HG02588 (cell line): ENCODE results near the gene CDKN2D.
A peak's percentile ranks its signal among the peaks of the same experiment; 100 is the strongest.
"Not testable (repeated sequence)": the region's sequence is repeated elsewhere in the genome, so short reads cannot be mapped to it uniquely, and the experiment has no call there.

Experiments used
- ATAC-seq: cut with Tn5 transposase; IDR thresholded peaks from one replicate; pipeline ENCODE4 v1.9.1; 2021; ENCODE audit warnings: mild to moderate bottlenecking, moderate library complexity; ENCODE audit not compliant: unreplicated experiment

CDKN2D gene

GRCh38 chr19:10552510-10553053, 16.2 kb downstream of the CDKN2D start:
- no peak for ATAC-seq

DNA sequence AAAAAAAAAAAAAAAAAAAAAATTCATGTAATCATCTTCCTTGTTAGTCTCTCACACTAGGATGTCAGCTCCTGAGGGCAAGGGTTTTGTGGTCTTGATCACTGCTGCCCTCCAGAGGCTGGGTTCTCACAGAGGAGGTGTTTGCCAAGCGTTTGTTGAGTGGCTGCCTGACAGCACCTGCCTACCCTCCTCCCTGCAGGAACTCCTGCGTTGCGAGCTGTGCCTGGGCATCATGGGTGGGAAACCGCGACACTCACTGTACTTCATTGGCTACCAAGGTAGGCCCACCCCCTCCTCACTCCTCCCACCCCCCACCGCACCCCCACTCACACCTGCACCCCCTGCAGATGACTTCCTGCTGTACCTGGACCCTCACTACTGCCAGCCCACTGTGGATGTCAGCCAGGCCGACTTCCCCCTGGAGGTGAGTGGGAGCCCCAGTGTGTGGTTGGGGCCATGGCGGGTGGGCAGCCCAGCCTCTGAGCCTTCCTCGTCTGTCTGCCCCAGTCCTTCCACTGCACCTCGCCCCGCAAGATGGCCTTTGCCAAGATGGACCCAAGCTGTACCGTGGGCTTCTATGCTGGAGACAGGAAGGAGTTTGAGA, 17.0 kb downstream of the CDKN2D start:
- ATAC-seq = no peak

DNA sequence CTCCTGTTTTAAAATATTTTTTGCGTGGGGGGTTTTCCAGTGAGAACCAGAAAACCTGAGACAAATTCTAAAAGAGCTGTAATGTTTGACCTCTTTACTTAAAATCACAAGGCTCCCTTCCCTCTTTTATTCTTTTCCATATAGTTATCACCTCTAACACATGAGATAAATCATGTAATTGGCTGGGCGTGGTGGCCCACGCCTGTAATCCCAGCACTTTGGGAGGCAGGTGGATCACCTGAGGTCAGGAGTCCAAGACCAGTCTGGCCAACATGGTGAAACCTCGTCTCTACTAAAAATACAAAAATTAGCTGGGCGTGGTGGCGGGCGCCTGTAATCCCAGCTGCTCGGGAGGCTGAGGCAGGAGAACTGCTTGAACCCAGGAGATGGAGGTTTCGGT, 17.8 kb downstream of the CDKN2D start:
- not testable (repeated sequence) for ATAC-seq

DNA sequence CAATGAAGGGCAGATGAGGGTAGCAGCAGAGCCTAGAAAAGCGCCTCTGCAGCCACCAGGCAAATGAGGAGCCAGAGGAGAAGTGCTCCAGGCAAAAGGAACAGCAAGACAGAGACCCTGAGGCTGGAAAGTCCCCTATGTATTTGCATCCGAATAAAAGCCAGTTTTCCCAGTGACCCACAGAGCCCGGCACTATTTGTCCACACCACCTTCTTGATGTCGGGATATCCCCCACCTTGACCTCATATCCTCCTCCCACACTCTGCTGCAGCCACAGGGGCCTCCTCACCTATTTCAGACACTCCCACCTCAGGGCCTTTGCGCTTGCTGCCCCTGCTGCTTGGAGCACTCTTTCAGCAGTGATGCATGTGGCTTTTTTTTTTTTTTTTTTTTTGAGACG, 18.4 kb downstream of the CDKN2D start:
- no peak for ATAC-seq

DNA sequence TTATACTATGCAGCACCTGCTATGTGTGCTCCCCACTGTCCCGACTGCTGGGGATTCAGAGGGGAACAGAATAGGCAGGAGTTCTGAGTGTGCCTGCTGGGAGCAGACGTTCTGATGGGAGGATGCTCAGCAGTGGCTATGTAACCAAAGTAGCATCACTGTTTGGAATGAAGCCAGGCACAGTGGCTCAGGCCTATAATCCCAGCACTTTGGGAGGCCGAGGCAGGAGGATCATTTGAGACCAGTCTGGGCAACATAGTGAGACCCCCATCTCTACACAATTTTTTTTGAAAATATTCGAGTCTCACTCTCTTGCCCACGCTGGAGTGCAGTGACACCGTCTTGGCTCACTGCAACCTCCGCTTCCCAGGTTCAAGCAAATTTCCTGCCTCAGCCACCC, 19.0 kb downstream of the CDKN2D start:
- no peak for ATAC-seq

DNA sequence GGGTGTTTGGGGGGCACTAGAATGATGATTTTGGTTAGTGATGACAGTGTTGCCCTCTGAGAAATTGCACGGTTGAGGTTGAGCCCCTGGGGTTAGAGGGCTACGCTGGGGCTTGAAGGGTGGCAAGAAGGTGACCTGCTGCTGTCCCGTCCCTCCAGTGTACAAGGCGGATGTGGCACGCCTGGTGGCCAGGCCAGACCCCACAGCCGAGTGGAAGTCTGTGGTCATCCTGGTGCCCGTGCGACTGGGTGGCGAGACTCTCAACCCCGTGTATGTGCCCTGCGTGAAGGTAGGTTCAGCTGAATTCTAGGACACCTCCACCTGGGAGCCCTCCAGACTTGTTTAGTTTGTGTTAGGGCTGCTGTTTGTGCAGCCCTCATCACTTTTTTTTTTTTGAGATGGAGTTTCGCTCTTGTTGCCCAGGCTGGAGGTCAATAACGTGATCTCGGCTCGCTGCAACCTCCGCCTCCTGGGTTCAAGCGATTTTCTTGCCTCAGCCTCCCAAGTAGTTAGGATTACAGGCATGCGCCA, 20.0 kb downstream of the CDKN2D start:
- ATAC-seq = no peak

GRCh38 chr19:10546817-10547216, 22.0 kb downstream of the CDKN2D start:
- ATAC-seq = no peak

DNA sequence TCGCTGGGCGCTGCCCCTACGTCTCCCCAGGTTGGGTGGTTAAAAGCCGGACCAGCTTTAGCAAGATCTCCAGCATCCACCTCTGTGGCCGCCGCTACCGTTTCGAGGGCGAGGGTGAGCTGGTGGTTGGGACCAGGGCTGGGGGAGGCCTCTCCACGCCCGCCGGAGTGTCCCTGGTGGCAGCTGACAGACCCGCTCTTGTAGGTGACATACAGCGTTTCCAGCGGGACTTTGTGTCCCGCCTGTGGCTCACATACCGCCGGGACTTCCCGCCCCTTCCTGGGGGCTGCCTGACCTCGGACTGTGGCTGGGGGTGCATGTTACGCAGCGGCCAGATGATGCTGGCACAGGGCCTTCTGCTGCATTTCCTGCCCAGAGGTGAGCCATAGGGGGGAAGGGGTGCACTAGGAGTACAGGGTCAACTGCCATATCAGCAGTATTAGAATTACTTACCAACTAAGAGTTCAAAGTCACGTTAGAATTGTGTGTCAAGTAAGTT, 24.0 kb downstream of the CDKN2D start:
- no peak for ATAC-seq

DNA sequence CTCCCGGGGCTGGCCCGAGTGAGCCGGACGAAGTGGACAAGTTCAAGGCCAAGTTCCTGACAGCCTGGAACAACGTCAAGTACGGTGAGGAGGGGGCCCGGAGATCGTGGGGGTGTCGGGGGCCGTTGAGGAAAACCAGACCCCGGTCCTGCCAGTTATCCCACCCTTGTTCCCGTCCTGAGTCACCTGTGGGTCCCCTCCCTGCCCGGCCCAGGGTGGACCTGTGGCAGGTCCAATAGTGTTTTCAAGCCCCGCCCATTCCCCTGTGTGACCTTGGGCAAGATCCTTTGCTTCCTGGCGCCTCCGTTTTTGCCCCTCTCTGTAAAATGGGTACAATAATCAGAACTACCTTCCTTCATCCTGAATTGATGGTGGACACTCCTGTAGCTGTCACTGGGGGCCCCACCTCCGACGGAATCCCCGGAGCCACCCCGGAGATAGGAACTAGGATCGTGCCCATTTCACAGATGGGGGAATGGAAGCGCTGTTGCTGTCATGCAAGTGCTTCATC, 24.5 kb downstream of the CDKN2D start:
- peak; percentile 16 for ATAC-seq

- peak; percentile 67 for ATAC-seq
These were observed 25.1 kb downstream of the CDKN2D start, which contains the start of gene ATG4D for GRCh38 chr19:10543420-10544241. Gene ATG4D (plus strand): TSS chr19:10543904. CDS start chr19:10544091, 187 bp downstream.

- no peak for ATAC-seq
These were observed 25.7 kb downstream of the CDKN2D start for GRCh38 chr19:10543059-10543419.

- ATAC-seq = not testable (repeated sequence)
These were observed 29.8 kb downstream of the CDKN2D start for GRCh38 chr19:10539016-10539415.

- no peak for ATAC-seq
These were observed 30.4 kb downstream of the CDKN2D start for GRCh38 chr19:10538204-10538983.

DNA sequence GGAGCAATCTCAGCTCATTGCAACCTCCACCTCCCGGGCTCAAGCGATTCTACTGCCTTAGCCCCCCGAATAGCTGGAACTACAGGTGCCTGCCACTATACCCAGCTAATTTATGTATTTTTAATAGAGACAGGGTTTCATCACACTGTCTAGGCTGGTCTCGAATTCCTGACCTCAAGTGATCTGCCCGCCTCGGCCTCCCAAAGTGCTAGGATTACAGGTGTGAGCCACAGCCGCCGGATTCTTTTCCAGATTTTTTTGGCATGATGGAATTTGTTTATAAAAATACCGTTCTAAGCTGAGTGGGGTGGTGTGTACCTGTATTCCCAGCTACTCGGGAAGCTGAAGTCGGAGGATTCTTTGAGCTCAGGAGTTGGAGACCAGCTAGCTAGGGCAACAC, 31.1 kb downstream of the CDKN2D start:
- no peak for ATAC-seq

- ATAC-seq = no peak
These were observed 33.2 kb downstream of the CDKN2D start for GRCh38 chr19:10535613-10536012.

DNA sequence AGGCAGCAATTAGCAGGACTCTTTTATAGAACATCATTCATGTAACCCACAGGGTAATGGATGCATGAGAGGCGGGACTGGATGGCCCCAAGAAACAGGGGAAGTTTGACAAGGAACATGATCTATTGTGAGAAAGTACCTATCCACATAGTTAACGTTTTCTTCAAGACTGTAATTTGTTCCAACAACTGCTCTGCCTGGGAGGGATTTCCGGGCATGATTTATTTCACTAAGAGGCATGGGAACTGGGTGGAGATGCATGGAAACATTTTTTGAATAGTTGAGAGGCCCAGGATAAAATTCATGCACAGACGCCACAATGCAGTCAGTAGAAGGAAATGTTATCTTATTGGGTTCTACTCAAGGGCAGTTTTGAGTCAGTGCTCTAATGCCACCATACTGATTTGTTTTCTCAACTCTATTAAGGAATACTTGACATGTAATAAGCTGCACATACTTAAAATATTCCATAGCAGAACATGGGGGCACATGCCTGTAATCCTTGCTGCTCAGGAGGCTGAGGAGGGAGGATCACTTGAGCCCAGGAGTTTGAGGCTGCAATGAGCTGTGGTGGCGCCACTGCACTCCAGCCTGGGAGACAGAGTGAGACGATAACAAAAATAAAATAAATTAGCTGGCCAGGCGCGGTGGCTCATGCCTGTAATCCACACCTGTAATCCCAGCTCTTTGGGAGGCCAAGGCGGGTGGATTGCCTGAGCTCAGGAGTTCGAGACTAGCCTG, 35.0 kb downstream of the CDKN2D start:
- no peak for ATAC-seq

- no peak for ATAC-seq
These were observed 36.3 kb downstream of the CDKN2D start for GRCh38 chr19:10532457-10532856.

- ATAC-seq = not testable (repeated sequence)
These were observed 41.9 kb downstream of the CDKN2D start for GRCh38 chr19:10526887-10527286.

- no peak for ATAC-seq
These were observed 43.1 kb downstream of the CDKN2D start for GRCh38 chr19:10525636-10526035.

DNA sequence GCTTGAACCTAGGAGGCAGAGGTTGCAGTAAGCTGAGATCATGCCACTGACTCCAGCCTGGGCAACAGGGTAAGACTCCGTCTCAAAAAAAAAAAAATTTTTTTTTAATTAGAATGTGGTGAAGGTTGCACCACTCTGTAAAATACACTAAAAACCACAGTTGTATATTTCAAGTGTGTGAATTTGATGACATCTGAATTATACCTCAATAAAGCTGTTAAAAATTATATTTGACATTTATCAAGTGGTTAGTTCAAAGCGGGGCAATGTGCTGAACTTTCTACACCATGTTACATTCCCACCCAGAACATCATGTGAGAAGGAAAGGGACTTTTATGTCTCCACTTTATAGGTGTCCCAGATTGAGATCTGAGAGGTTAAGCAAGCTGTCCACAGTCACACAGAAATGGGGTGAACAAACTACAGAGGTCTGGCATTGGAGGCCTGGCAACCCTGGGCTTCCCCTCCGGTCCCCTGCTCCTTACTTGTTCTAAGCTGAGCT, 45.6 kb downstream of the CDKN2D start:
- no peak for ATAC-seq
